Thoracic aorta (tissue), 2 donors: ENCODE results near the gene MELTF. TPM values are rescaled to one million over a fixed set of nuclear protein-coding genes. Genes with fewer than 3 reads are reported as not detected.

ENCODE experiments used
- ATAC-seq: fragments of 150-250 bp; one replicate; pipeline ENCODE4 v1.8.0; 2017; ENCODE audit warnings: low read depth; ENCODE audit not compliant: insufficient number of reproducible peaks, low FRiP score
- DNase-seq: peaks from one replicate; pipeline ENCODE4 v3.0.0-alpha.2; 2020; ENCODE audit warnings: low spot score
- H3K27ac ChIP-seq, 2 donors: fragments of 200-600 bp; sonication (generic); 1 replicate in 1 of 2; 2 replicates in 1 of 2; pipeline ENCODE4 v1.5.1; 2016; ENCODE audit warnings: mild to moderate bottlenecking in 2 of 2, moderate library complexity in 2 of 2
- H3K27me3 ChIP-seq: fragments of 200-600 bp; sonication (generic); replicated peaks from 2 replicates; pipeline ENCODE4 v1.6.0; 2016; ENCODE audit warnings: mild to moderate bottlenecking; ENCODE audit not compliant: insufficient read depth
- H3K36me3 ChIP-seq: fragments of 200-600 bp; sonication (generic); one replicate; pipeline ENCODE4 v1.5.1; 2016
- H3K4me1 ChIP-seq, 2 donors: fragments of 200-600 bp; sonication (generic); 1 replicate in 1 of 2; 2 replicates in 1 of 2; pipeline versions ENCODE4 v1.5.1 to v1.6.0; 2016; ENCODE audit warnings: low read depth in 2 of 2, mild to moderate bottlenecking in 1 of 2; ENCODE audit not compliant: control insufficient read depth in 1 of 2
- H3K4me3 ChIP-seq: fragments of 200-600 bp; sonication (generic); 2 replicates; pipeline ENCODE4 v1.5.1; 2016; ENCODE audit warnings: mild to moderate bottlenecking
- H3K9me3 ChIP-seq: fragments of 200-600 bp; sonication (generic); 2 replicates; pipeline ENCODE4 v1.5.1; 2016
- total RNA-seq, 2 donors: library from RNA; depleted of rRNA; stranded (reverse); fragments of >200 nt; gene quantifications; one replicate each; pipeline versions ENCODE4 v1.1.0 to v1.2.3, GENCODE V29; 2016
- TF ChIP-seq, protein P1 (sequence below): fragments of 200-600 bp; sonication (generic); IDR thresholded peaks from one replicate; pipeline ENCODE4 v1.5.1; 2019; ENCODE audit warnings: antibody characterized with exemption

The MELTF gene
- total RNA-seq, 2 donors from 2014 or later, result 6.1 to 8.7 TPM

DNA sequence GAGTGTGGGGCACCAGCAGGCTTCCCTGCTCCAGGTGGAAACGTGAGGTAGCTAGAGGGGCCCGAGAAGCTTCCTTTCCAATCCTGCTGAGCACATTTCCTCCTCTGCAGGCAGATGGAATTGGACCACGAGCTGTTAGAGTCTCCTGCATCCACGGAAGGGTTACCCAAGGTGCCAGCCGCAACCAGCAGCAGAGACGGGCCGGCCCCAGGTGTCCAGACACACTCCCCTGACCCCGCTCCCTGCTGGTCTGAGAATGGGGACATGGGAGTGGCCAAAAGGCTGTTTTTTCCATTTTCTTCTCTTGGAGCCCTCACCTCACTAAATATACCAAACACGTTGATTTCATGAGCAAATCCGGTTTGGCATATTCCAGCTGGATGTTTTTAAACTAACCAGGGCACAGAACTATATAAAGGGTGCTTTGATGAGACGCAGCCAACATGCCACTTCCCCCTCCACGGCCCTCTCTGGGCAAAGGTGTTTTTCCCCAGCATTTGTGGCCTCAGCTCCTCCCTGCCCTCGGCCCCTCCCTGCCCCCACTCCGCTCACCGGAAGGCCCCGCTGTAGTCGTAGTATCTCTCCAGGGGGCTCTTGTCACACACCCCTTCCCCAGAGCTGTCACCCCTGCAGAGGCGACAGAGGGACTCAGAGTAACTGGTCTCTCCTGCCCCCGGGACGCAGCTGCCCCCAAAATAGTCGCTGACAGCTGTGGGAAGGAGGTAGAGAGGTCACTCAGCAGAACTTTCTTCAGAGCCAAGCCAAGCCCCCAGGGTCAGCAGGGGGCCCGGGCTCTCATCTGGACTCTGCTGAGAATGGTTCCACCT is 7.0 kb downstream of the MELTF start:
- ATAC-seq, result no peak
- Histone ChIP-seq H3K27ac (no peak overlapping the region), H3K9me3 (no peaks in the 10 kb centered on the region), H3K4me1 (no peaks in the 10 kb centered on the region), H3K4me3 (no peak overlapping the region), H3K27me3 (no peaks in the 10 kb centered on the region), H3K36me3 (no peaks in the 10 kb centered on the region)
- no peak for DNase-seq
- TF ChIP-seq, protein P1, sequence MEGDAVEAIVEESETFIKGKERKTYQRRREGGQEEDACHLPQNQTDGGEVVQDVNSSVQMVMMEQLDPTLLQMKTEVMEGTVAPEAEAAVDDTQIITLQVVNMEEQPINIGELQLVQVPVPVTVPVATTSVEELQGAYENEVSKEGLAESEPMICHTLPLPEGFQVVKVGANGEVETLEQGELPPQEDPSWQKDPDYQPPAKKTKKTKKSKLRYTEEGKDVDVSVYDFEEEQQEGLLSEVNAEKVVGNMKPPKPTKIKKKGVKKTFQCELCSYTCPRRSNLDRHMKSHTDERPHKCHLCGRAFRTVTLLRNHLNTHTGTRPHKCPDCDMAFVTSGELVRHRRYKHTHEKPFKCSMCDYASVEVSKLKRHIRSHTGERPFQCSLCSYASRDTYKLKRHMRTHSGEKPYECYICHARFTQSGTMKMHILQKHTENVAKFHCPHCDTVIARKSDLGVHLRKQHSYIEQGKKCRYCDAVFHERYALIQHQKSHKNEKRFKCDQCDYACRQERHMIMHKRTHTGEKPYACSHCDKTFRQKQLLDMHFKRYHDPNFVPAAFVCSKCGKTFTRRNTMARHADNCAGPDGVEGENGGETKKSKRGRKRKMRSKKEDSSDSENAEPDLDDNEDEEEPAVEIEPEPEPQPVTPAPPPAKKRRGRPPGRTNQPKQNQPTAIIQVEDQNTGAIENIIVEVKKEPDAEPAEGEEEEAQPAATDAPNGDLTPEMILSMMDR, result no peak

DNA sequence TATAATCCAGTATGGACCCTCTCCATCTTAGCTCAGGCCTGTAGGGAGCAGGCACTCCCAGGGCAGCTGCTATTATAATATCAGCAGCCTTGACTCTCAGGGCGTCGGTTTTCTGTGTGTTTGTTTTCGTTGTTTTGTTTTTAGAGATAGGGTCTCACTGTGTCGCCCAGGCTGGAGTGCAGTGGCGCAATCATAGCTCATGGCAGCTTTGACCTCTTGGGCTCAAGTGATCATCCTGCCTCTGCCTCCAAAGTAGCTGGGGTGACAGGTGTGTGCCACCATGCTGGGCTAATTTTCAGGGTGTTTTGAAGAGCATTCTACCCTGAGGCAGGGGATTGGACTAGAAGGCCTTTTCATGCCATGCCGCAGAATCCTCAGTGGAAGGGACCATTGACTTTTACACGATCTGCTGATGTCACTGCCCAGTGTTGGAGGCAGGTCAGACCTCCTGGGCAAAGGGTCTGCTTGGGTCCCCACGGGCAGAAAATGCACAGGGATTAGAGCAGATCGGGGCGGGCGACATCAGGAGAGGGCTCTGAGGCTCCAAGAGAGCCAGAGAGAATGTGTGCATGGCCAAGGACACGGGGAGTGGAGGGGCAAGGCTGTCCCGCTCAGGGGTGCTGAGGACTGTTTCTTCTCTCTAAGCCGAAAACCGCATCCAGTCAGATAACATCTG is 7.8 kb downstream of the MELTF start:
- no peaks in the 10 kb centered on the region for H3K4me1 ChIP-seq
- H3K4me3 ChIP-seq, result no peak overlapping the region
- ATAC-seq (no peak), DNase-seq (no peak)
- TF ChIP-seq, protein P1, result no peak
- no peaks in the 10 kb centered on the region for H3K27me3 ChIP-seq
- H3K36me3 ChIP-seq, result no peaks in the 10 kb centered on the region
- no peak overlapping the region for H3K27ac ChIP-seq
- no peaks in the 10 kb centered on the region for H3K9me3 ChIP-seq

DNA sequence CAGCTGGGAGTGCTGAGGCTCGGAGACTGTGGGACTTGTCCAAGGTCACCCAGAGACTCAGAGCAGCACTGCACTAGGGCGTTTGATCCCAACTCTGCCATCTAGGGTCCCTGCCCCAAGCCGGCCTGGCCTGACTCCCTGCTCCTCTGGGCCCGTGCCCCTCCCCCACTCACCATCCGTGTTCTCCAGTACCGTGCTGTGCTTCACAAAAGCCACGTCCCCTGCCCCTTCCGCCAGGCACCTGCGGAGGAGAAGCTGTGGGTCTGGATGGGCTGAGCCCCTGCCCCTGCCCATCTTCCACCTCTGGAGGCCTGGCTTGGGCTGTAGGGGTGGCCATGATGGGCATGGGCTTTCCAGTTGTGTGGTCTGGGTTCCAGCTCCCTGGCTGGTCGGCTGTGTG is 8.4 kb downstream of the MELTF start:
- H3K27ac ChIP-seq, result no peak overlapping the region
- H3K9me3 ChIP-seq, result no peaks in the 10 kb centered on the region
- H3K4me1 ChIP-seq, result no peaks in the 10 kb centered on the region
- H3K27me3 ChIP-seq, result no peaks in the 10 kb centered on the region
- no peaks in the 10 kb centered on the region for H3K36me3 ChIP-seq
- no peak overlapping the region for H3K4me3 ChIP-seq
- ATAC-seq (no peak), DNase-seq (no peak)
- TF ChIP-seq, protein P1, result no peak

DNA sequence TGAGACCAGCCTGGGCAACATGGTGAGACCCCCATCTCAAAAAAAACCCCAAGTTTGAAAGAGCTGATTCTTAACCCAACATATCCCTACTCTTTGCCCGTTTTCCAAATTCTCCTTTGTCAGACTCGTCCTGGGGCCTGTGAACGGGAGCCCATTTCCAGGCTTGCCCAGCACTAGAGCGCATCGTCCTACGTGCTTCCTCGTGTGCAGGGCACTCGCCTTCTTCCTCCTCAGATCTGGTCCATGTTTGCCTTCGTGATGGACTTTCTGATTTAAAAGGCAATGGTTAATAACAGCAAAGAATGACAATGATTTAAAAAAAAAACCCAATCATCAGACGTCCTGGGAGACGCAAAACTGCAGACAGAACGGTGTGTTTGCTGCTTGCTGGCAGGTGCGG is 10.1 kb downstream of the MELTF start:
- Histone ChIP-seq H3K4me1 (no peaks in the 10 kb centered on the region), H3K27me3 (no peaks in the 10 kb centered on the region), H3K4me3 (no peak overlapping the region), H3K9me3 (no peaks in the 10 kb centered on the region), H3K36me3 (no peaks in the 10 kb centered on the region), H3K27ac (no peak overlapping the region)
- no peak for DNase-seq
- TF ChIP-seq, protein P1, result no peak
- ATAC-seq, result no peak

DNA sequence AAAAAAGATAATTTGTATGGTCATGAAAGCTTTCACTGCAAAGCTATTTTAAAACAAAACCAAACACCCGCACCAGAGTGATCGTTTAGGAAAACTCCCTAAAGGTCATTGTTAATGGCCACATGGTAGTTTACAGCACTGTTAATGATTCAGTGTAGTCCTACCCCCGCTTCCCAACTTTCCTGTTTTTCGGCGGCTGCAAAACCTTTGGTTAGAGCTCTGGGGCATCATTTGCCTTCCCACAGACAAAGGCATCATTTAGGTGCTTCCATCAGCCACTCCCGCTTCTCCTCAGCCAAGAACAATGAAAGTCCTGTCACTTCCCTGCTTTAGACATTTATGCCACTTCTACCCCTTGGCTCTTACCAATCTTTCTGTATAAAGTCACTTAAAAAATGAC is 10.6 kb downstream of the MELTF start:
- Histone ChIP-seq H3K9me3 (no peaks in the 10 kb centered on the region), H3K4me1 (no peaks in the 10 kb centered on the region), H3K27ac (no peak overlapping the region), H3K27me3 (no peaks in the 10 kb centered on the region), H3K36me3 (no peaks in the 10 kb centered on the region), H3K4me3 (no peak overlapping the region)
- ATAC-seq, result no peak
- no peak for DNase-seq
- TF ChIP-seq, protein P1, result no peak
